Measurements from ENCODE around the gene CLDN5.
"Not testable (repeated sequence)": the region's sequence is repeated elsewhere in the genome, so short reads cannot be mapped to it uniquely, and the experiment has no call there.

The CLDN5 gene

DNA sequence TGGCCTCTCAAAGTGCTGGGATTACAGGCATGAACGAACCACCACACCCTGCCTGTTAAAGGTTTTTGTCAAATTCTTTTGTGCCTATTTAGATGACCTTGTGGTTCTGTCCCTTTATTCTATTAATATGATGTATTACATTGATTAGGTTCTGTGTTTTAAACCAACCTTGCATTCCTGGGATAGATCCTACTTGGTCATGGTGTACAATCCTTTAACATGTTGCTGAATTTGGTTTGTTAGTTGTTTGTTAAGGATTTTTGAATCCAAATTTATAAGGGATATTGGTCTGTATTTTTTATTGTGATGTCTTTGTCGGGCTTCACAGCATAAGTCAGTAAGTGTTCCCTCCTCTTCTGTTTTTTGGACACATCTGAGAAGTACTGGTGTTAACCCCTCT lies 29.0 kb upstream of the CLDN5 start:
- DNase-seq (ENCODE audit: extremely low read depth, insufficient read length), result no peak
- no peak for TF ChIP-seq CTCF (IDR thresholded peaks at IDR 0.05; ENCODE audit: insufficient read depth, low read length, poor library complexity, severe bottlenecking)
- Histone ChIP-seq H3K27me3 (replicated peaks; ENCODE audit: control insufficient read depth, insufficient read depth, low read length) (no peaks in the 10 kb centered on the region; the same call in 1 of the 2 replicates), H3K36me3 (ENCODE audit: control insufficient read depth, insufficient read depth, low read length) (no peaks in the 10 kb centered on the region), H3K4me3 (replicated peaks; ENCODE audit: low read depth, low read length) (no peak overlapping the region)

DNA sequence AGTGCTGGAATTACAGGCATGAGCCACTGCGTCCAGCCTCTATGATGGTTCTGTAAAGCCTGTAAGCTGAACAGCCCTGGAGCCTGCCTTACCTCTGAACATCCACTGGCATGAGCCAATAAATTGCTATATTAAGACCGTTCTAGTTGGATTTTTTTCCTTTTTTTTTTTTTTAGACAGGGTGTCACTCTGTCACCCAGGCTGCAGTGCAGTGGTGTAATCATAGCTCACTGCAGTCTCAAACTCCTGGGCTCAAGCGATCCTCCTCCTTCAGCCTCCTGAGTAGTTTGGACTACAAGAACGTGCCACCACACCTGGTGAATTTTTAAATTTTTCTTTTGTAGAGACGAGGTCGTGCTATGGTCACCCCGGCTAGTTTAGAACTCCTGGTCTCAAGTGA lies 26.2 kb upstream of the CLDN5 start:
- H3K36me3 ChIP-seq (ENCODE audit: control insufficient read depth, insufficient read depth, low read length), result no peaks in the 10 kb centered on the region
- no peak overlapping the region for H3K4me3 ChIP-seq (replicated peaks; ENCODE audit: low read depth, low read length)
- no peaks in the 10 kb centered on the region; the same call in 1 of the 2 replicates for H3K27me3 ChIP-seq (replicated peaks; ENCODE audit: control insufficient read depth, insufficient read depth, low read length)
- no peak for TF ChIP-seq CTCF (IDR thresholded peaks at IDR 0.05; ENCODE audit: insufficient read depth, low read length, poor library complexity, severe bottlenecking)
- DNase-seq (ENCODE audit: extremely low read depth, insufficient read length), result no peak

DNA sequence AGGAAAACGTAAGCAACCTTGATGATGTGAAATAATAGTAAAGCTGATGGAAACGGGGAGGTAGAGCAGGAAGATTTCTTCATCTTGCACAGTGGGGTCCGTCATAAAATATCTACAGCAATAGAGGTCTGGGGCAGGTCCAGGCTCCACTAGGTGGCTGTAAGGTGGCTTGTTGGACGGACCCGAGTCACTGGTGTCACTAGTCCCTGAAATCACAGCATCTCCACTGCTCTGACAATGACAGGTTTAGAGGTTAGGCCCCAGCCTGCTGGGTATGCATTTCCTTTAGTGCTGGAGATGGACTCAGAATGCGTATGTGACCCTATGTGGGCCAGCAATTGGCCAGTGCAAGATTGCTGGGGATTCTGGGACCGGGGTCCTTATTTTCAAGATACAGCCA lies 25.2 kb upstream of the CLDN5 start:
- no peak for TF ChIP-seq CTCF (IDR thresholded peaks at IDR 0.05; ENCODE audit: insufficient read depth, low read length, poor library complexity, severe bottlenecking)
- H3K36me3 ChIP-seq (ENCODE audit: control insufficient read depth, insufficient read depth, low read length), result no peaks in the 10 kb centered on the region
- DNase-seq (ENCODE audit: extremely low read depth, insufficient read length), result no peak
- no peaks in the 10 kb centered on the region; the same call in 1 of the 2 replicates for H3K27me3 ChIP-seq (replicated peaks; ENCODE audit: control insufficient read depth, insufficient read depth, low read length)
- H3K4me3 ChIP-seq (replicated peaks; ENCODE audit: low read depth, low read length), result no peak overlapping the region

- TF ChIP-seq CTCF (IDR thresholded peaks at IDR 0.05; ENCODE audit: insufficient read depth, low read length, poor library complexity, severe bottlenecking), result no peak
- H3K4me3 ChIP-seq (replicated peaks; ENCODE audit: low read depth, low read length), result no peak overlapping the region
- no peak for DNase-seq (ENCODE audit: extremely low read depth, insufficient read length)
- no peaks in the 10 kb centered on the region for H3K36me3 ChIP-seq (ENCODE audit: control insufficient read depth, insufficient read depth, low read length)
- no peaks in the 10 kb centered on the region; the same call in 1 of the 2 replicates for H3K27me3 ChIP-seq (replicated peaks; ENCODE audit: control insufficient read depth, insufficient read depth, low read length)
Measured at GRCh38 chr22:19548964-19549363, 24.8 kb upstream of the CLDN5 start.

GRCh38 chr22:19548427-19548826 lies 24.2 kb upstream of the CLDN5 start:
- DNase-seq (ENCODE audit: extremely low read depth, insufficient read length); H3K4me3 ChIP-seq (replicated peaks; ENCODE audit: low read depth, low read length); H3K27me3 ChIP-seq (replicated peaks; ENCODE audit: control insufficient read depth, insufficient read depth, low read length); H3K36me3 ChIP-seq (ENCODE audit: control insufficient read depth, insufficient read depth, low read length): not testable (repeated sequence)

- no peak for DNase-seq (ENCODE audit: extremely low read depth, insufficient read length)
- no peak for TF ChIP-seq CTCF (IDR thresholded peaks at IDR 0.05; ENCODE audit: insufficient read depth, low read length, poor library complexity, severe bottlenecking)
- Histone ChIP-seq H3K4me3 (replicated peaks; ENCODE audit: low read depth, low read length) (no peak overlapping the region), H3K36me3 (ENCODE audit: control insufficient read depth, insufficient read depth, low read length) (no peaks in the 10 kb centered on the region), H3K27me3 (replicated peaks; ENCODE audit: control insufficient read depth, insufficient read depth, low read length) (no peaks in the 10 kb centered on the region; the same call in 1 of the 2 replicates)
Measured at GRCh38 chr22:19547620-19548019, 23.4 kb upstream of the CLDN5 start.

All from GM06990 (cell line).